ENCODE data around the gene HSPBP1.

DNA sequence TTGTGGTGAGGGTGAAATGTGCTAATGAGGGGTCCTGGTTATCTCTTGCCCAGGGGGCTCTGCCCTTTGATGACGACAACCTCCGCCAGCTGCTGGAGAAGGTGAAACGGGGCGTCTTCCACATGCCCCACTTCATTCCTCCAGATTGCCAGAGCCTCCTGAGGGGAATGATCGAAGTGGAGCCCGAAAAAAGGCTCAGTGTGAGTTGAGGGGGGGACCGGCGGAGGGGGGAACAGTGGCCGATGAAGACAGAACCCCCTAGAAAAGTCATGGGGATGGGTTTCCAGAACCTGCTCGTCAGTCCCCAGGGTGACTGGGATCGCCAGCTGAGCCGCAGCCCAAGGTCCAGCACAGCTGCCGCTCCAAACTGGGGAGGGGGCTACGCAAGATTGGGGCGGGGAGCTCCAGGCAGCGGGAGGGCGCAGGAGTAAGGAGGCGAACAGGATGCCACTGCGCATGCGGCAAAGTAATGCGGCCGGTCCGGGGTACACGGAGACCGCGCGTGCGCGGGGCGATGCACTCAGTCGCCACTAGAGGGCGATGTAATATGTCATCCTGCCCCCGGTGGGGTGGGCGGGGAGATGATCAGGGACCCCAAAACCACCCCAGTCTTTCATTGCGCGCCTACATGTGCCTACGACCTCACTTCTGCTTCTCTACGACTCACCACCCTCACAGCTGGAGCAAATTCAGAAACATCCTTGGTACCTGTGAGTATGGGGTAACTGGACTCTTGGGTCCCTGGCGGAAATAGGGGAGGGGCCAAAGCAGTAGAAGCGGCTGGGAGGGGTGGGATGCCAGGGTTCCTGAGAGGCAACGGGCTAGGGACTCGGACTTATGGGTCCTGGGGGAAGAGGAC is 21.8 kb upstream of the HSPBP1 start:
- TF ChIP-seq, protein P1, sequence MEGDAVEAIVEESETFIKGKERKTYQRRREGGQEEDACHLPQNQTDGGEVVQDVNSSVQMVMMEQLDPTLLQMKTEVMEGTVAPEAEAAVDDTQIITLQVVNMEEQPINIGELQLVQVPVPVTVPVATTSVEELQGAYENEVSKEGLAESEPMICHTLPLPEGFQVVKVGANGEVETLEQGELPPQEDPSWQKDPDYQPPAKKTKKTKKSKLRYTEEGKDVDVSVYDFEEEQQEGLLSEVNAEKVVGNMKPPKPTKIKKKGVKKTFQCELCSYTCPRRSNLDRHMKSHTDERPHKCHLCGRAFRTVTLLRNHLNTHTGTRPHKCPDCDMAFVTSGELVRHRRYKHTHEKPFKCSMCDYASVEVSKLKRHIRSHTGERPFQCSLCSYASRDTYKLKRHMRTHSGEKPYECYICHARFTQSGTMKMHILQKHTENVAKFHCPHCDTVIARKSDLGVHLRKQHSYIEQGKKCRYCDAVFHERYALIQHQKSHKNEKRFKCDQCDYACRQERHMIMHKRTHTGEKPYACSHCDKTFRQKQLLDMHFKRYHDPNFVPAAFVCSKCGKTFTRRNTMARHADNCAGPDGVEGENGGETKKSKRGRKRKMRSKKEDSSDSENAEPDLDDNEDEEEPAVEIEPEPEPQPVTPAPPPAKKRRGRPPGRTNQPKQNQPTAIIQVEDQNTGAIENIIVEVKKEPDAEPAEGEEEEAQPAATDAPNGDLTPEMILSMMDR (IDR thresholded peaks at IDR 0.05), result peak; percentile 94
- TF ChIP-seq ZFX (IDR thresholded peaks at IDR 0.05; ENCODE audit: borderline replicate concordance), result no peak

Data from 22Rv1 (cell line).